Activated CD4-positive, alpha-beta T cell treated with anti-CD3 and anti-CD28 coated beads, Interleukin-2, amount 10 ng/mL, durations not matched to agents 7 days and 5 days (primary cell): ENCODE data around the gene PROK1. TPM values are rescaled to one million over a fixed set of nuclear protein-coding genes. Genes with fewer than 3 reads are reported as not detected.

Experiments used
- CTCF ChIA-PET: fragments of 350-600 bp; sonication (Branson Sonifier 250); formaldehyde crosslinking; loops from one replicate; lab custom pipeline; 2021; ENCODE audit warnings: antibody characterized with exemption; lab: Charles Lee
- POLR2A ChIA-PET: fragments of 350-600 bp; sonication (Branson Sonifier 250); formaldehyde crosslinking; loops from one replicate; lab custom pipeline; 2021; ENCODE audit warnings: antibody characterized with exemption; lab: Charles Lee
- DNase-seq: peaks from one replicate; pipeline ENCODE4 v3.0.0-alpha.2; 2020
- H3K27ac Mint-ChIP-seq: one replicate; pipeline ENCODE4 v1.8.0; 2021; ENCODE audit warnings: mild to moderate bottlenecking, moderate library complexity, mixed read lengths
- H3K27me3 Mint-ChIP-seq: one replicate; pipeline ENCODE4 v1.8.0; 2021; ENCODE audit warnings: mixed read lengths
- H3K36me3 Mint-ChIP-seq: one replicate; pipeline ENCODE4 v1.8.0; 2021; ENCODE audit warnings: low read depth, mixed read lengths
- H3K4me1 Mint-ChIP-seq: one replicate; pipeline ENCODE4 v1.8.0; 2021; ENCODE audit warnings: mixed read lengths
- H3K4me3 Mint-ChIP-seq: one replicate; pipeline ENCODE4 v1.8.0; 2021; ENCODE audit warnings: mild to moderate bottlenecking, moderate library complexity, mixed read lengths
- H3K9me3 Mint-ChIP-seq: one replicate; pipeline ENCODE4 v1.8.0; 2021; ENCODE audit warnings: mixed read lengths
- total RNA-seq, 2 experiments: library from RNA; stranded (reverse); gene quantifications; one replicate each; pipeline ENCODE4 v1.2.3, GENCODE V29; 2021

PROK1 gene
- total RNA-seq, 2 experiments from 2014 or later: not detected

DNA sequence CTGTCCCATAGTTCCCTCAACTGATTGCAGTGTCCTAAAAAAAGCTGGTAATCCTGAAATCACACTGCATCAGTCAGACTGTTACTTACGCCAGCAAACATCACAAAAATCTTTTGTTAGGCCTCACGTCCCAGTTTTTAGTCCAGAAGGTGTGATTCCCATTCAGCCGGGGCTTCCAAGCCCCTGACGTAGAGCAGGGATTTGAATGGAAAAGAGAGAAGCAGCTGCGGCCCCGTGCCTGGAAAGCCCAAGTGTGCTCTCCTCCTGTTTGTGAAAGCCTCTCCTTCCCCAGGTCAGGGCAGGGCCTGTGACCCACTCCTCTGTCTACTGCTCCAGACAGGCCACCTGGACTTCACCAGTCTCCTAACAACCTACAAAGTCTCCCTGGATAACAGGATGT, 47.3 kb downstream of the PROK1 start:
- Mint-ChIP-seq H3K36me3 (no peaks in the 10 kb centered on the region), H3K4me1 (peaks cover 4% of the 10 kb centered on the region), H3K4me3 (no peak overlapping the region), H3K27ac (no peak overlapping the region), H3K9me3 (no peaks in the 10 kb centered on the region), H3K27me3 (peaks cover 6% of the 10 kb centered on the region)
- POLR2A ChIA-PET: no interaction called here
- DNase-seq: no peak
- CTCF ChIA-PET: interaction anchor here (1.0 to 4.6 kb wide), 5 partner anchors 21 to 305 kb away, joined by 3 to 48 read pairs (median 31); partner anchors contain the start of gene KCNC4

- H3K36me3 Mint-ChIP-seq: no peaks in the 10 kb centered on the region
- POLR2A ChIA-PET: no interaction called here
Measured at GRCh38 chr1:110501488-110502132, 50.7 kb downstream of the PROK1 start.

DNA sequence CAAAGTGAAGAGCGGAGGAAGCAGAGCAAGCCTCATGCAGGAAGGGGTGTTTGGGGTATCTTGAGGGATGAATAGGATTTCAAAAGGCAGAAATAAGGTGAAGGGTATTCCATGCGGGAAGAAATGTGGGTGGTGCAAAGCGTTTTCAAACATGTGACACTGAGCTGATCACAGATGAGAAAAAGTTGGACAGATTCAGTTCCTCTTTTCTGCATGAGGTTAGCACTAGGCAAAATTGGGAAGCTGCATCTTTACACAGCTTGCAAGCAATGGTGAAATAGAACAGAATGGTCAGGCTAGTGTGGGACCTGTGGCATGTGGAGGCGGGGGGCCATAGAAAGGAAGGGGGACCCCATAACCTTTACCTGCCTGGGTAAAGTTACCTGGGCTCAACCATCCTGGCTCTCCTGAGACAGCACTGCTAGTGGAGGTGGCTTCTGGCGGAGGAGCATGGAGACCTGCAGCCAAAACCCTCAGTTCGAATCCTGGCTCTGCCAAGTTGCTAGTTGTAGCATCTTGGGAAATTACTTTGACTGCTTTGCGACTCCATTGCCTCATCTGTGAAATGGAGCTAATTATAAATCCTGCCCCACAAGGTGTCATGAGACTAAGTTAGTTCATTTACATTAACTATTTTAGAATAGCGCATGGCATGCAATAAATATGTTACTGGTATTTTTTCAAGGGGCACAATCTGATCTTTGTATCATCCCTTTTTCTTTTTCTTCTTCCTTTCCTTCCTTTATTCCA, 51.6 kb downstream of the PROK1 start:
- Mint-ChIP-seq H3K4me1 (peaks cover 4% of the 10 kb centered on the region), H3K36me3 (no peaks in the 10 kb centered on the region), H3K9me3 (no peaks in the 10 kb centered on the region), H3K27me3 (peaks cover 8% of the 10 kb centered on the region), H3K27ac (no peak overlapping the region), H3K4me3 (no peak overlapping the region)
- no peak for DNase-seq
- POLR2A ChIA-PET: no interaction called here
- CTCF ChIA-PET: interaction anchor here (0.9 to 1.7 kb wide), 5 partner anchors 31 to 306 kb away, joined by 3 to 4 read pairs (median 3); partner anchors contain the start of gene KCNC4

More at GRCh38 chr1:110501488-110502132, 50.7 kb downstream of the PROK1 start:
- H3K9me3 Mint-ChIP-seq: no peaks in the 10 kb centered on the region
- H3K4me1 Mint-ChIP-seq: peaks cover 4% of the 10 kb centered on the region
- no peak overlapping the region for H3K4me3 Mint-ChIP-seq
- no peak overlapping the region for H3K27ac Mint-ChIP-seq
- CTCF ChIA-PET: interaction anchor here (0.9 to 1.7 kb wide), 5 partner anchors 30 to 305 kb away, joined by 3 to 4 read pairs (median 3); partner anchors contain the start of gene KCNC4
- no peak for DNase-seq
- peaks cover 8% of the 10 kb centered on the region for H3K27me3 Mint-ChIP-seq

- Mint-ChIP-seq H3K27ac (no peak overlapping the region), H3K36me3 (no peaks in the 10 kb centered on the region), H3K4me3 (no peak overlapping the region), H3K9me3 (no peaks in the 10 kb centered on the region), H3K27me3 (peaks cover 8% of the 10 kb centered on the region), H3K4me1 (peaks cover 4% of the 10 kb centered on the region)
- no peak for DNase-seq
- POLR2A ChIA-PET: no interaction called here
- CTCF ChIA-PET: no interaction called here
Measured at GRCh38 chr1:110503471-110503870, 52.5 kb downstream of the PROK1 start.

DNA sequence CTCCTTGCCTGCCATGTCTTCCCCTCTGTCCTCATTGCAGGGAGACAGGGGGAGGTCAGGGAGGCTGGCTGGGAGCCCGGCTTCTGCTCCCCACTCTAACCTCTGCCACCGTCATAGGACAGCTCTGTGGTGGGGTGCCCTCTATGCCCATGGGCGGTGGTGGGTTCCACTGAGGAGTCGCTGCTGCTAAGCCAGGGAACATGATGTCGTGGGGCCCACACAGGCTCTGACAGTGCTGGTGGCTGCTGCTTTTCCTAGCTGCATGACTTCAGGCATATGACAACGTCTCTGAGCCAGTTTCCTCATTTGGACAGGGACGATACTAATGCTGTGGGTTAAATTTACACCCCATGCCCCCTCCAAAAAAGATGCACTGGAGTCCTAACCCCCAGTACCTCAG, 53.3 kb downstream of the PROK1 start:
- ChIA-PET CTCF (interaction anchor here (0.6 to 0.7 kb wide), 2 partner anchors 31 to 336 kb away, joined by 3 to 4 read pairs; no protein-coding TSS in a partner anchor), POLR2A (no interaction called here)
- Mint-ChIP-seq H3K36me3 (no peaks in the 10 kb centered on the region), H3K4me3 (no peak overlapping the region), H3K9me3 (no peaks in the 10 kb centered on the region), H3K27ac (no peak overlapping the region), H3K4me1 (peaks cover 4% of the 10 kb centered on the region), H3K27me3 (peaks cover 8% of the 10 kb centered on the region)
- no peak for DNase-seq

GRCh38 chr1:110505596-110505995, 54.6 kb downstream of the PROK1 start:
- POLR2A ChIA-PET: no interaction called here
- H3K36me3 Mint-ChIP-seq: no peaks in the 10 kb centered on the region

GRCh38 chr1:110506541-110506940, 55.6 kb downstream of the PROK1 start:
- Mint-ChIP-seq H3K4me1 (no peaks in the 10 kb centered on the region), H3K9me3 (no peaks in the 10 kb centered on the region), H3K36me3 (no peaks in the 10 kb centered on the region), H3K27me3 (peaks cover 10% of the 10 kb centered on the region), H3K4me3 (no peak overlapping the region), H3K27ac (no peak overlapping the region)
- DNase-seq: no peak
- POLR2A ChIA-PET: no interaction called here
- CTCF ChIA-PET: no interaction called here

More at GRCh38 chr1:110505596-110505995, 54.6 kb downstream of the PROK1 start:
- no peak for DNase-seq
- no peak overlapping the region for H3K4me3 Mint-ChIP-seq
- H3K9me3 Mint-ChIP-seq: no peaks in the 10 kb centered on the region
- H3K27ac Mint-ChIP-seq: no peak overlapping the region
- peaks cover 8% of the 10 kb centered on the region for H3K27me3 Mint-ChIP-seq
- H3K4me1 Mint-ChIP-seq: no peaks in the 10 kb centered on the region
- CTCF ChIA-PET: interaction anchor here (1.2 kb wide), 1 partner anchor 9 kb away, joined by 6 read pairs; no protein-coding TSS in a partner anchor

Other genes starting within 250 kb of the PROK1 start
- 1 to 10 TPM; 7.1 to 8.2 TPM for gene KCNC4, start 240.8 kb upstream of the PROK1 start, total RNA-seq
- gene RBM15, start 111.8 kb upstream of the PROK1 start, total RNA-seq: 10 to 100 TPM; 69.9 to 71.2 TPM
- gene SLC16A4, start 60.1 kb upstream of the PROK1 start, total RNA-seq: under 1 TPM in 1 of 2 experiments, not detected in 1; 0.27 TPM
- gene LAMTOR5, start 43.5 kb upstream of the PROK1 start, total RNA-seq: 100 to 1,000 TPM; 113 to 120 TPM
- not detected for gene KCNA10, start 68.0 kb downstream of the PROK1 start, total RNA-seq
- gene KCNA2, start 155.2 kb downstream of the PROK1 start, total RNA-seq: 1 to 10 TPM; 3.5 to 3.9 TPM
- gene KCNA3, start 223.8 kb downstream of the PROK1 start, total RNA-seq: 10 to 100 TPM; 67.0 to 73.3 TPM